ENCODE results near the gene RTP1.

RTP1 gene

GRCh38 chr3:187222801-187223200 is 25.5 kb downstream of the RTP1 start:
- no peak for TF ChIP-seq EZH2phosphoT487 (IDR thresholded peaks at IDR 0.05; ENCODE audit: borderline replicate concordance)
- Histone ChIP-seq H3K9me2 (replicated peaks; ENCODE audit: low read depth, low read length) (no peaks in the 10 kb centered on the region), H3F3A (ENCODE audit: low read depth) (no peaks in the 10 kb centered on the region), H4K20me1 (ENCODE audit: insufficient read depth, low read length, poor library complexity, severe bottlenecking) (no peaks in the 10 kb centered on the region), H3K4me3 (ENCODE audit: low read length, poor library complexity, severe bottlenecking) (no peak overlapping the region), H3K36me3 (ENCODE audit: insufficient read depth, low read length) (no peaks in the 10 kb centered on the region), H2AFZ (ENCODE audit: low read length) (no peak overlapping the region), H3K4me1 (ENCODE audit: insufficient read depth, low read length, poor library complexity, severe bottlenecking) (no peaks in the 10 kb centered on the region), H3K9me3 (ENCODE audit: insufficient read depth, low read depth, low read length) (no peaks in the 10 kb centered on the region), H3K79me2 (ENCODE audit: insufficient read depth, low read length) (no peaks in the 10 kb centered on the region), H3K27me3 (ENCODE audit: insufficient read depth, low read length, poor library complexity, severe bottlenecking) (no peaks in the 10 kb centered on the region), H3K9ac (ENCODE audit: low read depth, low read length, poor library complexity, severe bottlenecking) (no peak overlapping the region), H3K4me2 (ENCODE audit: low read depth, low read length, poor library complexity, severe bottlenecking) (no peak overlapping the region)

GRCh38 chr3:187223799-187224198 is 26.5 kb downstream of the RTP1 start:
- H3K4me1 ChIP-seq (ENCODE audit: insufficient read depth, low read length, poor library complexity, severe bottlenecking): no peaks in the 10 kb centered on the region
- H3K27me3 ChIP-seq (ENCODE audit: insufficient read depth, low read length, poor library complexity, severe bottlenecking): no peaks in the 10 kb centered on the region
- no peak overlapping the region for H3K9ac ChIP-seq (ENCODE audit: low read depth, low read length, poor library complexity, severe bottlenecking)
- H3K9me3 ChIP-seq (ENCODE audit: insufficient read depth, low read depth, low read length): no peaks in the 10 kb centered on the region
- H2AFZ ChIP-seq (ENCODE audit: low read length): no peak overlapping the region
- TF ChIP-seq CTCF (conservative IDR thresholded peaks at IDR 0.05; ENCODE audit: low read length): no peak
- TF ChIP-seq EZH2phosphoT487 (IDR thresholded peaks at IDR 0.05; ENCODE audit: borderline replicate concordance): no peak
- H3K4me2 ChIP-seq (ENCODE audit: low read depth, low read length, poor library complexity, severe bottlenecking): no peak overlapping the region
- H4K20me1 ChIP-seq (ENCODE audit: insufficient read depth, low read length, poor library complexity, severe bottlenecking): no peaks in the 10 kb centered on the region
- H3K79me2 ChIP-seq (ENCODE audit: insufficient read depth, low read length): no peaks in the 10 kb centered on the region
- no peaks in the 10 kb centered on the region for H3K9me2 ChIP-seq (replicated peaks; ENCODE audit: low read depth, low read length)
- no peaks in the 10 kb centered on the region for H3K36me3 ChIP-seq (ENCODE audit: insufficient read depth, low read length)
- no peaks in the 10 kb centered on the region for H3F3A ChIP-seq (ENCODE audit: low read depth)
- no peak overlapping the region for H3K4me3 ChIP-seq (ENCODE audit: low read length, poor library complexity, severe bottlenecking)

- Histone ChIP-seq H3K9ac (ENCODE audit: low read depth, low read length, poor library complexity, severe bottlenecking) (no peak overlapping the region), H3K4me2 (ENCODE audit: low read depth, low read length, poor library complexity, severe bottlenecking) (no peak overlapping the region), H3K9me3 (ENCODE audit: insufficient read depth, low read depth, low read length) (no peaks in the 10 kb centered on the region), H4K20me1 (ENCODE audit: insufficient read depth, low read length, poor library complexity, severe bottlenecking) (no peaks in the 10 kb centered on the region), H3K4me1 (ENCODE audit: insufficient read depth, low read length, poor library complexity, severe bottlenecking) (no peaks in the 10 kb centered on the region), H3K9me2 (replicated peaks; ENCODE audit: low read depth, low read length) (no peaks in the 10 kb centered on the region), H3F3A (ENCODE audit: low read depth) (no peaks in the 10 kb centered on the region), H3K27me3 (ENCODE audit: insufficient read depth, low read length, poor library complexity, severe bottlenecking) (peaks cover 10% of the 10 kb centered on the region), H2AFZ (ENCODE audit: low read length) (no peak overlapping the region), H3K4me3 (ENCODE audit: low read length, poor library complexity, severe bottlenecking) (no peak overlapping the region), H3K36me3 (ENCODE audit: insufficient read depth, low read length) (no peaks in the 10 kb centered on the region), H3K79me2 (ENCODE audit: insufficient read depth, low read length) (no peaks in the 10 kb centered on the region)
- TF ChIP-seq CTCF (conservative IDR thresholded peaks at IDR 0.05; ENCODE audit: low read length): no peak
- TF ChIP-seq EZH2phosphoT487 (IDR thresholded peaks at IDR 0.05; ENCODE audit: borderline replicate concordance): no peak
Measured at GRCh38 chr3:187227658-187228258, 30.5 kb downstream of the RTP1 start.

GRCh38 chr3:187228740-187229139 is 31.5 kb downstream of the RTP1 start:
- H2AFZ ChIP-seq (ENCODE audit: low read length): no peak overlapping the region
- H3K36me3 ChIP-seq (ENCODE audit: insufficient read depth, low read length): no peaks in the 10 kb centered on the region
- H3K4me1 ChIP-seq (ENCODE audit: insufficient read depth, low read length, poor library complexity, severe bottlenecking): no peaks in the 10 kb centered on the region
- no peaks in the 10 kb centered on the region for H3K79me2 ChIP-seq (ENCODE audit: insufficient read depth, low read length)
- no peaks in the 10 kb centered on the region for H3K9me2 ChIP-seq (replicated peaks; ENCODE audit: low read depth, low read length)
- no peaks in the 10 kb centered on the region for H4K20me1 ChIP-seq (ENCODE audit: insufficient read depth, low read length, poor library complexity, severe bottlenecking)
- H3K9me3 ChIP-seq (ENCODE audit: insufficient read depth, low read depth, low read length): no peaks in the 10 kb centered on the region
- H3K4me3 ChIP-seq (ENCODE audit: low read length, poor library complexity, severe bottlenecking): no peak overlapping the region
- H3K9ac ChIP-seq (ENCODE audit: low read depth, low read length, poor library complexity, severe bottlenecking): no peak overlapping the region
- no peak overlapping the region for H3K4me2 ChIP-seq (ENCODE audit: low read depth, low read length, poor library complexity, severe bottlenecking)
- TF ChIP-seq EZH2phosphoT487 (IDR thresholded peaks at IDR 0.05; ENCODE audit: borderline replicate concordance): no peak
- TF ChIP-seq CTCF (conservative IDR thresholded peaks at IDR 0.05; ENCODE audit: low read length): no peak
- H3F3A ChIP-seq (ENCODE audit: low read depth): no peaks in the 10 kb centered on the region
- peaks cover 10% of the 10 kb centered on the region for H3K27me3 ChIP-seq (ENCODE audit: insufficient read depth, low read length, poor library complexity, severe bottlenecking)
